Left ventricle myocardium inferior (tissue), 1 donor: ENCODE data around the gene PMFBP1. TPM values are rescaled to one million over a fixed set of nuclear protein-coding genes. Genes with fewer than 3 reads are reported as not detected.

Experiments used
- DNase-seq: peaks from one replicate; pipeline ENCODE4 v3.0.0-alpha.2; 2020
- H3K27ac ChIP-seq: fragments of 200-600 bp; replicated peaks from 2 replicates; pipeline ENCODE4 v1.8.0; 2021
- H3K27me3 ChIP-seq: fragments of 200-600 bp; 2 replicates; pipeline ENCODE4 v1.8.0; 2021; ENCODE audit warnings: low read depth
- H3K36me3 ChIP-seq: fragments of 200-600 bp; 2 replicates; pipeline ENCODE4 v1.8.0; 2021
- H3K4me1 ChIP-seq: fragments of 200-600 bp; 2 replicates; pipeline ENCODE4 v1.8.0; 2021
- H3K4me3 ChIP-seq: fragments of 200-600 bp; 2 replicates; pipeline ENCODE4 v1.8.0; 2021; ENCODE audit warnings: mild to moderate bottlenecking, moderate library complexity
- H3K9me3 ChIP-seq: fragments of 200-600 bp; replicated peaks from 2 replicates; pipeline ENCODE4 v1.8.0; 2021
- intact Hi-C: fragments of 100-400 bp; cut with micrococcal nuclease; formaldehyde crosslinking; loops from one replicate; pipeline ENCODE4 v1.11.0; 2022
- total RNA-seq: library from RNA; stranded (reverse); fragmentation: NEBNext Ultra II Directional; extraction: Animal tissue kit (Norgen Biotek cat#: 25700); gene quantifications from one replicate; pipeline ENCODE4 v1.2.1, GENCODE V29; 2021
- TF ChIP-seq, protein P1 (sequence below): fragments of 200-600 bp; IDR thresholded peaks from 2 replicates; pipeline ENCODE4 v1.8.0; 2021; ENCODE audit warnings: antibody characterized with exemption, mild to moderate bottlenecking, borderline replicate concordance
- donor health status: DM: no; HTN: yes; CAD: no; lungs with severe emphysema.

Gene PMFBP1
- total RNA-seq, 1 donor from 2014 or later = 0.05 TPM

DNA sequence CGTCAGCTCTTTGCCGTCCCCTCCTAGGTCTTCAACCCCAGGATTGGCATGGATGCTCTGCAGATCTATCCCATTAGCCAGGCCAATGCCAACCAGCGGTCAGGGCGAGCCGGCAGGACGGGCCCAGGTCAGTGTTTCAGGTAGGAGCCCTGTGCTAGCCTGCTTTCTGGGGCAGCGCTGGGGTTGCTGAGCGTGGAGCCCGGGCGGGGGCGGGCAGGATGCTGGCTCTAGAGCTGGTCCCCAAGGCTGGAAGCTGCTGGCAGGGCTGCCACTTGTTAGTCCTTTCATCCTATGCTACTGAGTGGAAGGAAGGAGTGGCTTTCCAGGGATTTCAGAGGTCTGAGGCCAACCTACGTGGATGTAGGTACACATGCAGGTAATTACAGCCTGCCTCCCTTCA, 66.0 kb downstream of the PMFBP1 start:
- Histone ChIP-seq H3K36me3 (peaks cover 100% of the 10 kb centered on the region), H3K9me3 (no peaks in the 10 kb centered on the region), H3K4me3 (no peak overlapping the region), H3K27ac (no peak overlapping the region), H3K4me1 (no peaks in the 10 kb centered on the region), H3K27me3 (no peaks in the 10 kb centered on the region)
- intact Hi-C loops = no loop called here
- TF ChIP-seq, protein P1, sequence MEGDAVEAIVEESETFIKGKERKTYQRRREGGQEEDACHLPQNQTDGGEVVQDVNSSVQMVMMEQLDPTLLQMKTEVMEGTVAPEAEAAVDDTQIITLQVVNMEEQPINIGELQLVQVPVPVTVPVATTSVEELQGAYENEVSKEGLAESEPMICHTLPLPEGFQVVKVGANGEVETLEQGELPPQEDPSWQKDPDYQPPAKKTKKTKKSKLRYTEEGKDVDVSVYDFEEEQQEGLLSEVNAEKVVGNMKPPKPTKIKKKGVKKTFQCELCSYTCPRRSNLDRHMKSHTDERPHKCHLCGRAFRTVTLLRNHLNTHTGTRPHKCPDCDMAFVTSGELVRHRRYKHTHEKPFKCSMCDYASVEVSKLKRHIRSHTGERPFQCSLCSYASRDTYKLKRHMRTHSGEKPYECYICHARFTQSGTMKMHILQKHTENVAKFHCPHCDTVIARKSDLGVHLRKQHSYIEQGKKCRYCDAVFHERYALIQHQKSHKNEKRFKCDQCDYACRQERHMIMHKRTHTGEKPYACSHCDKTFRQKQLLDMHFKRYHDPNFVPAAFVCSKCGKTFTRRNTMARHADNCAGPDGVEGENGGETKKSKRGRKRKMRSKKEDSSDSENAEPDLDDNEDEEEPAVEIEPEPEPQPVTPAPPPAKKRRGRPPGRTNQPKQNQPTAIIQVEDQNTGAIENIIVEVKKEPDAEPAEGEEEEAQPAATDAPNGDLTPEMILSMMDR = no peak
- no peak for DNase-seq

DNA sequence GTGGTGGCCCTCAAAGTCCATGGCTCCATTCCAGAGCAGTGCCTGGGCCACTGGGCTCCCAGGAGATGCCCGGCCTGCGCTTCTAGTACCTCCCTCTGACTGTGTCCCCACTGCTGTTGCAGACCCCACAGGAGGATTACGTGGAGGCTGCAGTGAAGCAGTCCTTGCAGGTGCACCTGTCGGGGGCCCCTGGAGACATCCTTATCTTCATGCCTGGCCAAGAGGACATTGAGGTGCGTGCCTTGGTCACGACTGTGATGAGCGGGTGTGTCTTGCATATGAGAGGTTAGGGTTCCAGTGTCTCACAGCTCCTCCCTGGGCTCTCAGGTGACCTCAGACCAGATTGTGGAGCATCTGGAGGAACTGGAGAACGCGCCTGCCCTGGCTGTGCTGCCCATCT, 67.0 kb downstream of the PMFBP1 start:
- no peaks in the 10 kb centered on the region for H3K27me3 ChIP-seq
- intact Hi-C loops = no loop called here
- H3K9me3 ChIP-seq = no peaks in the 10 kb centered on the region
- H3K36me3 ChIP-seq = peaks cover 100% of the 10 kb centered on the region
- TF ChIP-seq, protein P1 = no peak
- H3K4me3 ChIP-seq = no peak overlapping the region
- H3K4me1 ChIP-seq = no peaks in the 10 kb centered on the region
- no peak for DNase-seq
- H3K27ac ChIP-seq = no peak overlapping the region

DNA sequence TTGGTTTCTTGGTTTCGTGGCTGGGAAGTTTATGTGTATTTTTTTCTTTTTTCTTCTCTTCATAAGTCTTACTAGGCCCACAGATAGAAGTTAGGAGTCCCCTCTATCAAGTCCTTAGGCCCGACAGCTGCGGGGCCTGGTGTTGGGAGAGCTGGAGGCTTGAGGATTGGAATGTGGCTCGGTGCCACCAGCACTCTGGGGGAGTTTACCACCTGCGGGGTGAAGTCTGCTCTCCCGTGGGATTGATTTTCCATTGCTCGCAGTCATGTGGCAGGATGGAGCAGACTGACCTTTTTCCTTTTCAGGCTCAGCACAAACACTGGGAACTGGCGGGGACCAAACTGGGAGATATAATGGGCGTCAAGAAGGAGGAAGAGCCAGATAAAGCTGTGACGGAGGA, 70.8 kb downstream of the PMFBP1 start:
- Histone ChIP-seq H3K27me3 (no peaks in the 10 kb centered on the region), H3K4me1 (no peaks in the 10 kb centered on the region), H3K4me3 (no peak overlapping the region), H3K9me3 (no peaks in the 10 kb centered on the region), H3K36me3 (peaks cover 100% of the 10 kb centered on the region), H3K27ac (no peak overlapping the region)
- intact Hi-C loops = no loop called here
- DNase-seq = no peak
- TF ChIP-seq, protein P1 = no peak

DNA sequence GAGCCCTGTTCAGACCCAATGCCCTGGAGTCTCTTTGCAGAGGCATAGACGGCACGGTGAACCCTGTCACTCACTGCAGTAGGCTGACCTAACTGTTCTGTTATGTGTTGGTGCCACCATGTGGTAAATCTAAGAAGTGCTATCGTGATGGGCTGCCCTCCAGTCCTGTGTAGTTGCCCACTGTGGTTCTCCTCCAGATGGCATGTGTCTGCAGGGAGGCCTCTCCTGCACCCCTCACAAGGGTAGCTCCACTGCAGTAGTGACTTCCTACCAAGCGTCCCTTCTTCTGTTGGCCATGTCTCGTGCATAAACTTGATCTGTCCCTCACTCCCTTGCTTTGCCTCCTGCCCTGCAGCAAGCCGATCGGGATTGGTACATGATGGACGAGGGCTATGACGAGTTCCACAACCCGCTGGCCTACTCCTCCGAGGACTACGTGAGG, 72.6 kb downstream of the PMFBP1 start:
- H3K4me1 ChIP-seq = peaks cover 13% of the 10 kb centered on the region
- TF ChIP-seq, protein P1 = peak; percentile 72
- no peaks in the 10 kb centered on the region for H3K27me3 ChIP-seq
- no peak for DNase-seq
- H3K4me3 ChIP-seq = no peak overlapping the region
- no peaks in the 10 kb centered on the region for H3K9me3 ChIP-seq
- peaks cover 85% of the 10 kb centered on the region for H3K36me3 ChIP-seq
- intact Hi-C loops = no loop called here
- H3K27ac ChIP-seq = no peak overlapping the region

DNA sequence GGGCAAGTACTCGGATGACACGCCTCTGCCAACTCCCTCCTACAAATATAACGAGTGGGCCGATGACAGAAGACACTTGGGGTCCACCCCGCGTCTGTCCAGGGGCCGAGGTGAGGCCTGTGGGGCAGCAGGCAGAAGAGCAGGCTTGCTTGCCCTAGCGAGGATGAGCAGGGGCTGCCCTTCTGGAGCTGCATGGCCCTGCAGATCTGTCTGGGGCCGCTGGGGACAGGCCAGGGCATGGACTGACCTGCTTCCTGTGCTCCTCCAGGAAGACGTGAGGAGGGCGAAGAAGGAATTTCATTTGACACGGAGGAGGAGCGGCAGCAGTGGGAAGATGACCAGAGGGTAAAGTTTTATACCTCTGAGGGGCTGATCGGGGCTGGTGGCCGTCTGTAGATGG, 73.0 kb downstream of the PMFBP1 start:
- Histone ChIP-seq H3K27ac (no peak overlapping the region), H3K4me1 (peaks cover 17% of the 10 kb centered on the region), H3K9me3 (no peaks in the 10 kb centered on the region), H3K36me3 (peaks cover 81% of the 10 kb centered on the region), H3K4me3 (no peak overlapping the region), H3K27me3 (no peaks in the 10 kb centered on the region)
- DNase-seq = no peak
- TF ChIP-seq, protein P1 = no peak
- intact Hi-C loops = no loop called here

DNA sequence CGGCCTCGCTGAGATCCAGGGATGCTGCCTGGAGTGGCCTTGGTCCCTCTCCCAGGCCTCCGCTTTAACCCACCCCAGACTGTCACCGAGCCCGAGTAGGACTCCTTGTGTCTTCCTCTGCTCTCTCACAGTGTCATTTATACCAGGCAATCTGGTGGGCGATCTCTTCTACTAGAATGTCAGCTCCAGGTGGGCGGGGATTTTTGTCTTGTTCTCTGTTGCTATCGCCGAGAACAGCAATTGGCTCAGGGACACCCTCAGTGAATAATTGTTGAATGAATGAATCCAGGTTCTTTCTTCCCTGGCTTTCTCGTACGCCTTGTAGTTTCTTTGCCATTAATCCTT, 77.7 kb downstream of the PMFBP1 start:
- intact Hi-C loops = no loop called here
- Histone ChIP-seq H3K36me3 (peaks cover 47% of the 10 kb centered on the region), H3K4me3 (peak overlapping the region; percentile 85), H3K9me3 (no peaks in the 10 kb centered on the region), H3K4me1 (peaks cover 47% of the 10 kb centered on the region), H3K27ac (peak overlapping the region; percentile 91), H3K27me3 (no peaks in the 10 kb centered on the region)
- TF ChIP-seq, protein P1 = no peak
- DNase-seq = no peak
